IPS DF 6.9 (cell line): ENCODE results near the gene ABTB1.

Experiments
- DNase-seq: peaks from one replicate; pipeline ENCODE4 v3.0.0-alpha.2; 2013; ENCODE audit warnings: low read depth, low spot score
- H3K27ac ChIP-seq: one replicate; pipeline ENCODE4 v1.5.1; 2013; ENCODE audit warnings: low read length, control low read depth
- H3K27me3 ChIP-seq: 2 replicates; pipeline ENCODE4 v1.6.1; 2013; ENCODE audit warnings: mild to moderate bottlenecking, low read length; ENCODE audit not compliant: control insufficient read depth, insufficient read depth
- H3K36me3 ChIP-seq: 2 replicates; pipeline ENCODE4 v1.6.1; 2013; ENCODE audit warnings: low read length; ENCODE audit not compliant: control insufficient read depth, insufficient read depth
- H3K4me1 ChIP-seq: 2 replicates; pipeline ENCODE4 v1.6.1; 2013; ENCODE audit warnings: low read length; ENCODE audit not compliant: control insufficient read depth, insufficient read depth
- H3K4me3 ChIP-seq: 2 replicates; pipeline ENCODE4 v1.5.1; 2013; ENCODE audit warnings: mild to moderate bottlenecking, low read length
- H3K9me3 ChIP-seq: 2 replicates; pipeline ENCODE4 v1.6.1; 2013; ENCODE audit warnings: low read length, inconsistent platforms; ENCODE audit not compliant: control insufficient read depth, insufficient read depth
- WGBS: extraction: QIAGEN DNeasy Blood & Tissue Kit; methylation state at CpG from one replicate; pipeline ENCODE4 v1.1.7; 2013; ENCODE audit warnings: mixed read lengths, missing lambda C conversion rate; ENCODE audit not compliant: insufficient read length, insufficient coverage; 5-methylcytosine and 5-hydroxymethylcytosine counted together

ABTB1 gene

DNA sequence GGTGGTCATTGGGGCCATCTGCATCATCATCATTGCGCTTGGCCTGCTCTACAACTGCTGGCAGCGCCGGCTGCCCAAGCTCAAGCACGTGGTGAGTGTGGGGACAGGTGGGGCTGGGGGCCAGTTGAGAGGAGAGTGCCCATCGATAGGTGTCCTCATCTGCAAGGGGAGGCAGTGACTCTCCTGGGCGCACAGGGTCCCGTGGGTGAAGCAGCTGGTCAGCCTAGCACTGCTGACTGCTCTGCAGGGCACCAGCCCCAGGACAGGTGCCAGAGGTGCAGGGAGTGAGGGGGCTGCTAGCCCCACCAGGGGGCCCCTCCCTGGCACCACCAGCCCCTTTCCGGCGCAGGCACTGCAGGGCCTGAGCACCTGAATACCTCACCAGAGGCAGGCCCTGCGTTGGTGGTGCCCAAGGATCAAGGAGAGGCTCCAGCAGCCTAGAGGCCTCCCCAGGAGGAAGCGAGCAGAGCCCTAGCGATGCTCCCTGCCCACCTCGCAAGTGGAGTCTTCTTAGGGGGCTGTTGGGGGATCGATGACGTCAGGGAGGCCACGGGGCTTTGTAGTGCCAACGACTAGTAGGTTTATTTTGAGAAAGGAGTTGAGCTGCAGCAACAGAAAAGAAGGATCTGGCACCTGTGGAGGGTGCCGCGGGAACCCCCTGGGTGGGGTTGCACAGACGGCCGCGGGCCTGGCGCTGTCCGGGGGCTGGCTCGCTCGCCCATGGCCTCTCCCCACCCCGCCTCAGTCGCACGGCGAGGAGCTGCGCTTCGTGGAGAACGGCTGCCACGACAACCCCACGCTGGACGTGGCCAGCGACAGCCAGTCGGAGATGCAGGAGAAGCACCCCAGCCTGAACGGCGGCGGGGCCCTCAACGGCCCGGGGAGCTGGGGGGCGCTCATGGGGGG, 976 bp upstream of the ABTB1 start:
- Histone ChIP-seq H3K36me3 (no peaks in the 10 kb centered on the region; the same call in 1 of the 2 replicates), H3K4me3 (peak overlapping the region; percentile 59; the same call in 1 of the 2 replicates), H3K9me3 (no peaks in the 10 kb centered on the region), H3K27ac (no peak overlapping the region), H3K4me1 (peaks cover 6% of the 10 kb centered on the region; the same call in 1 of the 2 replicates), H3K27me3 (no peaks in the 10 kb centered on the region)
- no CpG with 5 or more reads among the region's 44 CpGs for WGBS
- DNase-seq, result no peak

DNA sequence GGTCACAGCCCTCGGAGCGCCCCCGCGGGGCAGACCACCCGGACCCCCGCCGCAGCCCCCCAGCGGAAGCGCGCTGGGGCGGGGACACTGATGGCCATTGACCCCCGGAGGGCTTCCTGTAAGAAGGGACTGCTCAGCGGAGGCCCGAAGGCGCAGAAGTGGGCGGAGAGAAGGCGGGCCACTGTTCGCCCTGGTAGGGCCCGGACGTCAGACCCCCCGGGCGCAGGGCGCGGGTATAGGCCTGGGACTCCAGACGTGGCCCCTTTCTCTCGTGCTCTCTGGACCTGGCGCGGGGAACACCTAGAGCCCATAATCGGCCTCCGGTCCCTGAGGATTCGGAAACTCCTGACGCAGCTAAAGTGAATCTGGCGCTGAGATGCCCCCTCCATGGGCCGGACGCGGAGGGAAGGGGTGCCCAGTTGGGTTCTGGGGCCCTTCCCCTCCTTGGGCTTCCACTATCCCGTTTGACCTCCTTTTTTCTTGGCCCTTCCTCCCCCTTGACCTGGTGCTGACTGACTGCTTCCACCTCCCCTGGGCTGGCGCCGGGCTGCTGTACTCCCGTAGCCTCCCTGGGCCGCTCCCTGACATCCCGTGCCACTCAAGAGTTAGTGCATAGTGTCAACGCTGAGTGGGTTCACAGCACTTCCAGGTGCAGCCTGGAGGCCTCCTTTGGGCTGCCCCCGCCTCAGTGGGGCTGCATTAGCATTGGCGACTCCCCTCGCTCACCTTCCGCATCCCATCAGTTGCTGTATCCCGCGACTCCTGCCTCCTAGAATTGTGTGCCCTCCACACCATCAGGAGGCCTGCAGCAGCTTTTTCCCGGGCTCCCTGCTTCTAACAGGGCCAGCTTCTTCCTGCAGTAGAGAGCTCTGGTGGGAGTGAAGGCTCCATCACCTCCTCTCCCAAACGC, 694 bp downstream of the ABTB1 start:
- Histone ChIP-seq H3K27ac (no peak overlapping the region), H3K9me3 (no peaks in the 10 kb centered on the region), H3K4me1 (peaks cover 6% of the 10 kb centered on the region; the same call in 1 of the 2 replicates), H3K4me3 (peak overlapping the region; percentile 75; the same call in 1 of the 2 replicates), H3K27me3 (no peaks in the 10 kb centered on the region), H3K36me3 (no peaks in the 10 kb centered on the region; the same call in 1 of the 2 replicates)
- WGBS, result no CpG with 5 or more reads among the region's 51 CpGs
- DNase-seq, result no peak

DNA sequence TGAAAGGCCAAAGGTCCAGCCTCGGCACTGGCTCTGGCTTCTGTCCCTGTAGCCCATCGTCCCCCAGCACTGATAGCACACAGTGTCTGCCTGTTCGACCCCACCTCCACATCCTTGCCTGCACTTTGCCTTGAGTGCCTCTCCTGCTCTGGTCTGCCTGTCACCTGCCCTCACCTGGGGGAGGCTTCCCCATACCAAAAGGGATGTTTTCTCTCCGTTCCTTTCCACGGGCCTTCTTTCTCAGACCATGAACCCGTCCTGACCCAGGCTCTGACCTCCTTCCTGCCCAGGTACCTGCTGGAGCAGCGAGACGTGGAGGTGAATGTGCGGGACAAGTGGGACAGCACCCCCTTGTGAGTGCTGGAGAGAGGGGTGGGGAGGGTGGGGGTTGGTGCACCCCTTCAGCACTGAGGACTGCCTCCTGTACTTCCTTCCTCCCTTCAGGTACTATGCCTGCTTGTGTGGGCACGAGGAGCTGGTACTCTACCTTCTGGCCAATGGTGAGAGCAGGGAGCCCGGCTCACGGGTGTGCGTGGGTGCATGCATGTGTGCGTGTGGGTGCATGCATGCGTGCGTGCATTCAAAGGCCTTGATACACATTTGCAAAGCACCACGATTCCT, 1.5 kb downstream of the ABTB1 start:
- Histone ChIP-seq H3K36me3 (no peaks in the 10 kb centered on the region; the same call in 1 of the 2 replicates), H3K27ac (no peak overlapping the region), H3K9me3 (no peaks in the 10 kb centered on the region), H3K4me1 (peaks cover 6% of the 10 kb centered on the region; the same call in 1 of the 2 replicates), H3K27me3 (no peaks in the 10 kb centered on the region), H3K4me3 (no peak overlapping the region)
- no peak for DNase-seq
- no CpG with 5 or more reads among the region's 17 CpGs for WGBS

DNA sequence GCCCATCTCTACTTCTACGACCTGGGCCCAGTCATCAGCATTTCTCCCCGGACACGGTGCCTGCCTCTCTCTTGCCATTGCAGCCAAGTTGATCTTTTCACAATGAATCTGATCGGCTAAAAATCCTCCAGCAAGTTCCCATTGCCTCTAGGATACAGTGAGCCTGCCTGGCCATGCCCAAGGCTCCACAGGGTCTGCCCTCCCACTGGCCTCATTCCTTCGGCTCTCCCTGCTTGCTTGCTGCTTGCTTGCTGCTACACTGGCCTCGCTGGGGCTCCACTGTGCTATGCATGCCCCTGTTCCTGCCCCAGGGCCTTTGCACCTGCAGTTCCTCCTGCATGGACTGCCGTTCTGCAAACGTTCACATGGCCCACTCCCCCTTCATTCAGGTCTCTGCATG, 2.0 kb downstream of the ABTB1 start:
- Histone ChIP-seq H3K27me3 (no peaks in the 10 kb centered on the region), H3K27ac (no peak overlapping the region), H3K4me1 (peaks cover 6% of the 10 kb centered on the region; the same call in 1 of the 2 replicates), H3K4me3 (no peak overlapping the region), H3K9me3 (no peaks in the 10 kb centered on the region), H3K36me3 (no peaks in the 10 kb centered on the region; the same call in 1 of the 2 replicates)
- no CpG with 5 or more reads among the region's 8 CpGs for WGBS
- no peak for DNase-seq

DNA sequence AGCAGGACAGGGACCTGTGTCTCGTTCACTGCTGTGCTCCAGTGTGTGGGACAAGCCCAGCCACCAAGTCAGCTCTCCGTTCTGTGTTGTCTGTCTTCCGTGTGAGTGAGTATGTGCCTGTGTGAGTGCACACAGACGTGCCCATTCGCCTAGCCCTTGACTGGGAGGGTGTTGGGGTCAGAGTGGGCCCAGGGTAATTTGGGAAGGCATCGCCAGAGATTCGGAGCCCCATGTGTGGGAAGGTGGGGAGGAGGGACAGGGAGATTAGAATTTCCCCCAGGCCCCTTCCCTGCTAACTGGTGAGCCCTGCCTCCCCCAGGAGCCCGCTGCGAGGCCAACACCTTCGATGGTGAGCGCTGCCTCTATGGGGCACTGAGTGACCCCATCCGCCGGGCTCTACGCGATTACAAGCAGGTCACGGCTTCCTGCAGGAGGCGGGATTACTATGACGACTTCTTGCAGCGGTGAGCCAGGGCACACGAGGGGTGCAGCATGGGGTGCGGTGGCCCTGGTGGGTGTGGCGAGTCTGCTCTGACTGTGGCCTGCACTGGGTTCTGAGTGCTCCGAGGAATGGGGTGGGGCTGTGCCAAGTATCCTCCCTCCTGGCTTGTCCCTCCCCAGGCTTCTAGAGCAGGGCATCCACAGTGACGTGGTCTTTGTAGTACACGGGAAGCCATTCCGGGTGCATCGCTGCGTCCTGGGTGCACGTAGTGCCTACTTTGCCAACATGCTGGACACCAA, 3.1 kb downstream of the ABTB1 start:
- DNase-seq, result no peak
- Histone ChIP-seq H3K9me3 (no peaks in the 10 kb centered on the region), H3K27ac (no peak overlapping the region), H3K36me3 (no peaks in the 10 kb centered on the region; the same call in 1 of the 2 replicates), H3K4me3 (no peak overlapping the region), H3K27me3 (no peaks in the 10 kb centered on the region), H3K4me1 (peaks cover 6% of the 10 kb centered on the region; the same call in 1 of the 2 replicates)
- WGBS, result no CpG with 5 or more reads among the region's 29 CpGs

DNA sequence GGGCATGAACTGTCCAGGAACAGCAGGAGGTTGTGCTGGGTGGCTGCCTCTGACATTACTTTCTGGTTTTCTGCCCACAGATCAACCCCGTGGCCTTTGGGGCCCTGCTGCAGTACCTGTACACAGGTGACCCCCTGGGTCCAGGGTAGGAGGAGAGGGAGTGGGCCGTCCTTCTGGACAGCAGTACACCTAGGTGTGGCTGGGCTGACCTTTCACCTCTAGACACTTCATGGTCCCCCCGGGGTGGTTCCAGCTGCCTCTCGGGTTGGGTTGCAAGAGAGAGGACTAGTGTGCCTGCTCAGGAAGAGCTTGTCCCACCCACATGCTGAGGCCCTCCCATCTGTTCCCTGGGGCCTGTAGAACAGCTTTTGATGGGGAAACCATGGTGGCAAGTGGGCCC, 3.7 kb downstream of the ABTB1 start:
- Histone ChIP-seq H3K9me3 (no peaks in the 10 kb centered on the region), H3K4me3 (no peak overlapping the region), H3K27me3 (no peaks in the 10 kb centered on the region), H3K27ac (no peak overlapping the region), H3K4me1 (peaks cover 6% of the 10 kb centered on the region; the same call in 1 of the 2 replicates), H3K36me3 (no peaks in the 10 kb centered on the region; the same call in 1 of the 2 replicates)
- DNase-seq, result no peak
- WGBS, result no CpG with 5 or more reads among the region's 4 CpGs

DNA sequence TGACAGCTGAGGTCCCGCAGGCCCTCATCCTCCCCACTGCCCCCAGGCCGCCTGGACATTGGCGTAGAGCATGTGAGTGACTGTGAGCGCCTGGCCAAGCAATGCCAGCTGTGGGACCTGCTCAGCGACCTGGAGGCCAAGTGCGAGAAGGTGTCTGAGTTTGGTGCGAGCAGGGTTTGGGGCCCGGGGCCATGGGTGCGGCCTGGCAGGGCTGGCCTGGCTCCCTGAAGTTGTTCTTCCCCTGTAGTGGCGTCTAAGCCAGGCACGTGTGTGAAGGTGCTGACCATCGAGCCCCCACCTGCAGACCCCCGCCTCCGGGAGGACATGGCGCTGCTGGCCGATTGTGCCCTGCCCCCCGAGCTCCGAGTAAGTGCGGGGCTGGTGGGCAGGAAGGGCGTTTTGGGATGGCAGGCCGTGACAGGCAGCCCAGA, 4.2 kb downstream of the ABTB1 start:
- Histone ChIP-seq H3K27me3 (no peaks in the 10 kb centered on the region), H3K27ac (no peak overlapping the region), H3K9me3 (no peaks in the 10 kb centered on the region), H3K4me3 (no peak overlapping the region), H3K36me3 (no peaks in the 10 kb centered on the region; the same call in 1 of the 2 replicates), H3K4me1 (peaks cover 6% of the 10 kb centered on the region; the same call in 1 of the 2 replicates)
- no CpG with 5 or more reads among the region's 21 CpGs for WGBS
- DNase-seq, result no peak

GRCh38 chr3:127677541-127678314, 5.0 kb downstream of the ABTB1 start:
- H3K4me3 ChIP-seq, result no peak overlapping the region
- no peaks in the 10 kb centered on the region for H3K9me3 ChIP-seq
- peaks cover 5% of the 10 kb centered on the region; the same call in 1 of the 2 replicates for H3K4me1 ChIP-seq
- no peak overlapping the region for H3K27ac ChIP-seq
- no peaks in the 10 kb centered on the region for H3K27me3 ChIP-seq
- no peak for DNase-seq
- no peaks in the 10 kb centered on the region; the same call in 1 of the 2 replicates for H3K36me3 ChIP-seq
- WGBS, result no CpG with 5 or more reads among the region's 17 CpGs

DNA sequence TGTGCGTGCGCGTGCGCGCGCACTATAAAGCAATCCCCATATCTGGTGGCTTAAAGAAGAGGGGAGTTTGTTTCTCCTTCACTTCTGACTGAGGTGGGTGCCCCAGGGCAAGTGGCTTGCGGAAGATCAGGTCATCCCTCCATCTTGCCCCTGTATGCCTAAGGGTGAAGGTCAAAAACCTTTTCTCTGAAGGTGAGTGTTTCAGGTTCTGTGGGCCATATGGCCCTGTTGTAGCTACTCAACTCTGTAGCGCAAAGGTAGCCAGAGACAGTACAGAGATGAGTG, 5.5 kb downstream of the ABTB1 start:
- WGBS, result no CpG with 5 or more reads among the region's 8 CpGs
- Histone ChIP-seq H3K4me1 (peaks cover 5% of the 10 kb centered on the region; the same call in 1 of the 2 replicates), H3K27me3 (no peaks in the 10 kb centered on the region), H3K27ac (no peak overlapping the region), H3K4me3 (no peak overlapping the region), H3K9me3 (no peaks in the 10 kb centered on the region), H3K36me3 (no peaks in the 10 kb centered on the region; the same call in 1 of the 2 replicates)
- no peak for DNase-seq
